ENCODE measurements around the gene ZNF718. TPM values are rescaled to one million over a fixed set of nuclear protein-coding genes. Genes with fewer than 3 reads are reported as not detected.
"Not testable (repeated sequence)": the region's sequence is repeated elsewhere in the genome, so short reads cannot be mapped to it uniquely, and the experiment has no call there.

The ZNF718 gene
- 0.02 TPM in 1 of 2 replicates, not detected in the other for total RNA-seq (2014; rRNA removed; shearing (Covaris generic))

- DNase-seq (ENCODE audit: low spot score), result no peak
These were observed at the start of gene ZNF718 for GRCh38 chr4:124275-125081. Gene ZNF718 (plus strand): TSS chr4:124501. CDS start chr4:124671, 170 bp downstream.

GRCh38 chr4:85951-86350 lies 38.4 kb upstream of the ZNF718 start:
- no peak for DNase-seq (ENCODE audit: low spot score)

- DNase-seq (ENCODE audit: low spot score), result not testable (repeated sequence)
These were observed 37.6 kb upstream of the ZNF718 start for GRCh38 chr4:86559-87324.

DNA sequence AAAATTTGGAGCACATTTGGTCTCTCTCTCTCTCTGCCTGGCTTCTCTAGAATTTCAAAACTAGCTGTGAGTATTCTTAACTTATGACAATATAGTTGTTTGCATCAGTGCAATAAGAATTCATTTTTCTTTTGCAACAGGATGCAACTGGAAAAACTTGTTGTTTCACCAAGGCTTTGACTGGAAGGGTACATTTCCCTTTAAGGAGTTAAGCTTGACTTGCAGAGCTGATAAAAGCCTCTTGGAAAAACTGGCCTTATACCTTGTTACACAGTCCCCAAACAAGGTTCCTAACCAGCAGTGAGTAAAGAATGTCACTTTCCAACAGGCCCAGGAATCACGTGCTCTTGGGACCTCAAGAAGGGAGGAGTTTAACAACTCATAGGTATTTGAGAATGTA lies 25.9 kb upstream of the ZNF718 start:
- DNase-seq (ENCODE audit: low spot score), result no peak

DNA sequence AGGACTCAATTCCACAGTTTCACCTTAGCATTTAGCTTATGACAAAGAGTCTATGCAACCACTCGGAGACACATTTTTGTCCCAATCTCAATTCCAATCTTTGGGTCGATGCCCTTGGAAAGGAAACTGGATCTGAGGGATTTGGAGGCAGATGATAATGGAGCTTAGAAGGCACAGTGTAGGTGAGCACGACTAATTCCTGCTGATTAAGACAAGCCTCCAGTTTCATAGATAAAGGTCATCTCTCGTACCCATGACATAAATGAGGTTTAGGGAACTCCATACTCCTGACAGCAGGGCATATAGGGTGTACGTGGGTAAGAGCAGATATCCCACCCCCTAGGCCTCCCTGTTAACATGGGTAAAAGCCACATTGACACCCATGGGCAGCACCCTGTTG lies 24.4 kb upstream of the ZNF718 start:
- no peak for DNase-seq (ENCODE audit: low spot score)

GRCh38 chr4:107083-107443 lies 17.2 kb upstream of the ZNF718 start:
- DNase-seq (ENCODE audit: low spot score), result no peak

DNA sequence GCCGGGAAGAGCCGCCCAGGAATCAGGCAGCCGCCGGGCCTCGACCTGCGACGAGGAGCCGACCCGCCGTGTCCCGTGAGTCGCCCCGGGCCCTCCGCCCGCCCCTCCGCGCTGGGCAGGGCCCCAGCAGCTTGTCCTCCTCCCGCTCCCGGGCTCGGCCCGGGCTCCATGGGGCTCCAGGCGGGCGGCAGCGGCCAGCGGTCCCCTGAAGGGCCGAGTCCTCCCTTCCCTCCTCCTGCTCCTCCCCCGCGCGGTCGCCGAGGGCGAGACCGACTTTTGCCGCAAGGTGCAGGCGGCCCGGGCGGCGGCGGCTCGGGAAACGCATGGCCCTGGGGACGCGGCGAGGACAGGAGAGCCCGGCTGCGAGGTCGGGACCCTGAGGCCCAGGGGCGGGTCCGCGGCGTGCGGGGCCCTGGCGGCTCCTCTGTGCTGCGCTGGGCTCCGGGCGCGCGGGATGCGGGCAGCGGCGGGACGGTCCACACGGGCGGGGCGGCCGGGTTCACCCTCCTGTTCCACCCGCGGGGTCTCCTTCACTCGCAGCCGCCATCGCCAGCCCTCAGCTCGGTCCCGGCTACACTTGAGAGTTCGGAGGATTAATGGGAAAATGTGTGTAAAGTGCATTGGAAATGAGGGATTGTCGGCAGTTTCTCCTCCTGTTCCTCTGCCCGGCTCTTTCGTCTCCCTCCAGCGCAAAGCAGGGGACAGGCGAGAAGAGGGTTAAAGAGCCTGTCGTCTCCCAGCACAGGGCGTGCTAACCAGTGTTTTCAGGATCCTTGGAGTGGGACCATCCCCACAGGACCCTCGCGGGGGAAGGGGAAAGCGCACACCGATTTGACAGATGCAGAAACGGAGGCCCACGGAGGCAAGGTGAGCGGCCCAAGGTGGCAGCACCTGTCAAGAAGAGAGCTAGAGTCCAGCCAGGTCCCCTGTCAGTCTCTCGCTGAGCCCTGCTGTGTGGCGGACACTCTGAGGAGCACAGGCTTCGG lies 16.6 kb upstream of the ZNF718 start:
- no peak for DNase-seq (ENCODE audit: low spot score)

- DNase-seq (ENCODE audit: low spot score), result no peak
These were observed 11.5 kb upstream of the ZNF718 start for GRCh38 chr4:112771-113170.

DNA sequence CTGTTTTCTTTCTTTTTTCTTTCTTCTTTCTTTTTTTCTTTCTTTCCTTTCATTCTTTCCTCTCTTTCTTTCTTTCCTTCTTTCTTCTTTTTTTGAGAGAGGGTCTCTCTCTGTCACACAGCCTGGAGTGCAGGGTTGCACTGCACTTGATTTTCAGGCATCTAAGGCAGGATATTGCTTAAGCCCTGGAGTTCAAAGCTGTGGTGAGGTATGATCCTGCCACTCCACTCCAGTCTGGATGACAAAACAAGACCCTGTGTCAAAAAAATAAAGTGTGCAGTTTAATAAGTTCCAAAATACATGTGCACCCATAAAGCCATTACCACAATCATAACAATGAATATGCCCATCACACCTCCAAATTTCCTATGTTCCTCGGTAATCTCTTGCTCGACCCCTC lies 10.6 kb upstream of the ZNF718 start:
- no peak for DNase-seq (ENCODE audit: low spot score)

DNA sequence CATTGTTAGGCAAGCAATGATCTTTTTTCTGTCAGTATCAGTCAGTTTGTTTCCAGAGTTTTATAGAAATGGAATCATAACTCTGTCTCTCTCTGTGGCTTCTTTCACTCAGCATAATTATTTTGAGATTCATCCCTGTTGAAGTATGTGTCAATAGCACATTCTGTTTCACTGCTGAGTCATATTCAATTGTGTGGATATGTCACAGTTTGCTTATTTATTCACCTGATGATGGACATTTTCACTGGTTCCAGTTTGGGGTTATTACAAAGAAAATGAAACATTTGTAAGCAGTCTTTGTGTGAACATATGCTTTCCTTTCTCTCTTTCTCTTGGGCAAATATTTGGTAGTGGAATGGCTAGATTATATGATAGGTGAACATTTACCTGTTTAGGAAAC lies 10.2 kb upstream of the ZNF718 start:
- DNase-seq (ENCODE audit: low spot score), result no peak

DNA sequence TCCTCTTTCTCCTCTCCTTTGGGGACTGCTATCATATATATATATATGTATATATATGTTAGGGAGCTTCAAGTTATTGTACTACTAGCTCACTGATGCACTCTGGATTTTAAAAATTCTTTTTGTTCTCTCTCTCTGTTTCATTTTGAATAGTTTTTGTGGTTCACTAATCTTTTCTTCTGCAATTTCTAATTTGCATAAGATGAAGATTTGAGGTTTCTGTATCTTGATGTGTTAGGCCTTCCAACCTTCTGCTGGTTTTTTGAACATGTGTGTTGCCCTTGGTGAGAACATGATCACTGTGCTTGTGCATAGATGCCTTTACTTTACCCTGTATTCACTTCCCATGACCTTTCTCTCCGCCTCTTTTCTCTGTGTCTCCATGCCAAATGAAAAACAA lies 7.8 kb upstream of the ZNF718 start:
- no peak for DNase-seq (ENCODE audit: low spot score)

DNA sequence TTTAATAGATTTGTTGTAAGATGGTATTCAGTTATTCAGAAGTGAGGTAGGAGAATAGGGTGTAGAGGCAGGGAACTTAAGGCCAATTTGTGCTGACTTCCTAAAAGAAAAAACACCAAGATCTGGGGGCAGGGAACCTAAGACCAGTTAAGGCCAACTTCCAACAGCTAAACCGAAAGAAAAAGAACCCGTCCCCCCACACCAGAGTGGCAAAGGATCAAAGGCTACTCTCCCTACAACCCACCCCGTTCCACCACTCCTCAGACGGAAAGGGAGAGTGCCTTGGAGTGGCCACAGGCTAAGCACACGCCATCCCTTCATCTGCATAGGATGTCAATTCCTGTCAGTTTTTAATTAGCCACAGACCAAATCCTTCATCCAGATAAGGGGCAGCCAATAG lies 3.7 kb upstream of the ZNF718 start:
- no peak for DNase-seq (ENCODE audit: low spot score)

DNA sequence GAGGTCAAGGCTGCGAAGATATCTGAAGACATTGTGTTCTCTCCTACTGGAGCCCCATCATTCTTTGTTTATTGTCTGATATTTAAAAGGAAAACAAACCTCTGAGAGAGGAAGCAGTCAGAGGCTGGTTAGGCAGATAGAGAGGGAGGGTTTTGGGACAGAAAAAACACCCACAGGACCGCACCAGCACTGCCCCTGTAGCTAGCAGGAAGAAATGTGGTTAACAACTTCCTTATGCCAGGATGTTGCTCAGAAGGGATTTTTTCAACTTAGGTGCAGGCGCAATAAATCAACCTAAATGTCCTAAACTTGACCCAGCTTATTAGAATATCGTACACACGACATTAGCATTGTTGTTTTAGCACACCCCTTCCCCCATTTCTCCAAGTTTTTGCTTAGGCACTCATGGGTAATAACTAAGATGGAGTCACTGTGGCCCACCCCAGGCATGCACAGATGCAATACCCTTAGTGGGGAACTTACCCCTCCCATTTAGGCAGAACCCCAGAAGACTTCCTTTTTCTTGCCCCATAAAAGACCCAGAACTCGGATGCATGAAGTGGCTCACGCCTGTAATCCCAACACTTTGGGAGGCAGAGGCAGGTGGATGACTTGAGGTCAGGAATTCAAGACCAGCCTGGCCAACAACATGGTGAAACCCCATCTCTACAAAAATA lies 2.8 kb upstream of the ZNF718 start:
- DNase-seq (ENCODE audit: low spot score), result no peak

DNA sequence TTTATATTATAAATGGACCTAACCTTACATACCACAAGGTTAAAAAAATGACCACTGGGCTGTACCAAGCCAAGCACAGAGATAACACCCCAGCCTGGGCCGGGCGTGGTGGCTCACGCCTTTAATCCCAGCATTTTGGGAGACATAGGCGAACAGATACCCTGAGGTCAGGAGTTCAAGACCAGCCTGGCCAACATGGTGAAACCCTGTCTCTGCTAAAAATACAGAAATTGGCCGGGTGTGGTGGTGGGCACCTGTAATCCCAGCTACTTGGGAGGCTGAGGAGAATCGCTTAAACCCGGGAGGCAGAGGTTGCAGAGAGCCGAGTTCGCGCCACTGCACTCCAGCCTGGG lies 403 bp upstream of the ZNF718 start:
- DNase-seq (ENCODE audit: low spot score), result not testable (repeated sequence)

DNA sequence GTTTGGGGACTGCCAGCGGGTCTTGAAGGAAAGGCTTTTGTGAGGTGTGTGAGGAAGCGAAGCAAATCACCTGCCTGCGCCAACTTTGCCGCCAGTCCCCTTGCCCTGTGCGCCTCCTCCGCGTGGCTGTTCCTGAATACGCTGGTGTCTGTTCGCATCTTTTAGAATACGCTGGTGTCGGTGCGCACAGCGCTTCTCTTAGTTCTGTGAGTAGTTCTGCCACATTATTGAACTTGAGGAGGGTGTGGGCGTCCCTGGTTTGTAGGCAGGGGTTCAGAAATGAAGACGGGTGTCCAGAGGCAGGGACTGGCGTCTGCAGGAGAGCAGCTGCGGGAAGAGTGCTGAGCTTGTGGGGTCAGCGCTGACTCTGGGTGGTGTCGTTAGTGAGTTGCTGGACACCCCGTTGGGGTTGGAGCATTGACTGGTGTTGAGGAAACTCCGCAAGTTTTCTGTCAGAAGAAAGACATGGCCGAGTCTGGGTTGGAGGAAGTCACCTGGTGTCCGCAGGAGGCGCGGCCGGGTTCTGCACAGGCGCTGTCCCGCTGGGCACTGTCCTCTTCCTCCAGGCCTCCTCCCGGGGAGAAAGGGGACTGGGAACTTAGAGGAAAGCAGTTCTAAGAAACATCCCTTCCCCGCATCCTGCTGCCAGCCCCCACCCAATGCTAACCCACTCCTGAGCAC lies 930 bp downstream of the ZNF718 start:
- DNase-seq (ENCODE audit: low spot score), result no peak

DNA sequence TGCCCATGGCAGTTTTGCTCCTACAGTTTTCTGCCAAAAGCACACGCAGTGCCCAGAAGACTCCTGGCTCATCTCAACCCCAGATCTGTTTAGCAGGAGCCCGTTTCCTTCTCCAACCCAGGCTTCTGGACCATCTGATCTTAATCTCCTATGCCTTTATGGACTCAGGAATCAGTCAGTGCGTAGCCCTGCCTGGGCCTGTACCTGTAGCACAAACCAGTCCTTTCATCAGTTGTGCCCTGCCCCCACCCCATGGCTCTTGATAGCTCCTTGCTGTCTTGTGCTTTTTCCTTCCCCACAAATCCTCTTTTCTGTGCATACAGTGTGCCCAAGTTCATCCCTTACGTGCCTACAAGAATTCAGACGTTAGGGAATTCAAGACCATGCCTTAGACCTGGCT lies 1.5 kb downstream of the ZNF718 start:
- no peak for DNase-seq (ENCODE audit: low spot score)

DNA sequence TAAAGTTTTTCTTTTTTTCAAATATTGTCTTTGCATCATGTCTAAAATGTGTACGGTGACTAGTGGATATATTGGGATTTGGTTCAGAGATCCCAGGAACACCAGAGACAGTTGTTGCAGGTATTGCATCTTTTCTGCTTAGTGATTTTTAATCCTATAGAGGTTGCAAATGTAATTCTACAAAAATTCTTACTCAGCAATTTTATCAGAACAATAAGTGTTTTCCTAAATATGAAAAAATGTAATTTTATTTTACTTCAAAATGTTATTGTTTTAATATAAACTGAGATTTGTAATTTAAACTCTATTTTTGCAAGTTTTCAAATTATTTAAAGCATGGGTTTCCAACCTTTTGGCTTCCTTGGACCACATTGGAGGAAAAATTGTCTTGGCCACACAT lies 8.2 kb downstream of the ZNF718 start:
- DNase-seq (ENCODE audit: low spot score), result no peak

DNA sequence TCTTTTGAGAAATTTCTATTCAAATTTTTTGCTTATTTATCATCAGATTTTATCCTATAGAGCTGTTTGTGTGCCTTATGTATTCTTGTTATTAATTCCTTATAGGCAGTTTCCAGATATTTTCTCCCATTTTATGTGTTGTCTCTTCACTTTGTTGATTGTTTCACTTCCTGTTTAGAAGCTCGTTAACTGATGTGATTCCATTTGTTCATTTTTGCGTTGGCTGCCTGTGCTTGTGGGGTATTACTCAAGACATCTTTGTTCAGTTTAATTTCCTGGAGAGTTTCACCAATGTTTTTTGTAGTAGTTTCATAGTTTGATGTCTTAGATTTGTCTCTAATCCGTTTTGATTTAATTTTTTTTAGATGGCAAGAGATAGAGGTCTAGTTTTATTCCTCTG lies 14.6 kb downstream of the ZNF718 start:
- no peak for DNase-seq (ENCODE audit: low spot score)

GRCh38 chr4:139691-140090 lies 15.4 kb downstream of the ZNF718 start:
- no peak for DNase-seq (ENCODE audit: low spot score)

- DNase-seq (ENCODE audit: low spot score), result no peak
These were observed 22.3 kb downstream of the ZNF718 start for GRCh38 chr4:146621-147020.

DNA sequence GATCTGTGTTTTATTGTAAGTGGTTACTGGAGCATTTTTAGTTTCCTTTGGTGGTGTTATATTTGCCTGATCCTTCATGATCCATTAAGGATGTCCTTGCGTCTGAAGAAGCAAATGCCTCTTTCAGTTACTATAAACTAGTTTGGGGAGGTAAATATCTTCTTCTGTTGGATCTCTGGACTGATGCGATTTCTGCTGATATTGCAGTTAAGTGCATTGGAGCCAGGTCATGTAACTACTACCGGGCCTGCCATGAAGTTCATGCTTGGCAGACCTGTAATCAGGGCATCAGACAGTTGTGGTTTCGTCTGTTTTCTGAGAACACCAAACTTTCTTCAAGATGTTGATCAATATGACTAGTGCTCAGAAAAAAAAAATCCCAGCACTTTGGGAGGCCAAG lies 22.9 kb downstream of the ZNF718 start:
- DNase-seq (ENCODE audit: low spot score), result no peak

All from H4 (cell line).